Stimulated activated naive CD8-positive, alpha-beta T cell treated with anti-CD3 and anti-CD28 coated beads, Interleukin-15, Interleukin-2, amounts not matched to agents 100 ng/mL and 50 ng/mL, for 24 hours (primary cell): ENCODE results near the gene TLCD3A.
"Not testable (repeated sequence)": the region's sequence is repeated elsewhere in the genome, so short reads cannot be mapped to it uniquely, and the experiment has no call there.

Source experiments
- H3K27ac Mint-ChIP-seq: one replicate; pipeline ENCODE4 v1.8.0; 2021; ENCODE audit warnings: mild to moderate bottlenecking, mixed read lengths
- H3K27me3 Mint-ChIP-seq: one replicate; pipeline ENCODE4 v1.8.0; 2021; ENCODE audit warnings: mixed read lengths
- H3K36me3 Mint-ChIP-seq: one replicate; pipeline ENCODE4 v1.8.0; 2021; ENCODE audit warnings: low read depth, mixed read lengths
- H3K4me1 Mint-ChIP-seq: one replicate; pipeline ENCODE4 v1.8.0; 2021; ENCODE audit warnings: low read depth, mixed read lengths
- H3K4me3 Mint-ChIP-seq: one replicate; pipeline ENCODE4 v1.8.0; 2021; ENCODE audit warnings: mild to moderate bottlenecking, mixed read lengths
- H3K9me3 Mint-ChIP-seq: one replicate; pipeline ENCODE4 v1.8.0; 2021; ENCODE audit warnings: mixed read lengths

TLCD3A gene

GRCh38 chr17:751269-752001 is 19.0 kb downstream of the TLCD3A start:
- Mint-ChIP-seq H3K4me1 (peaks cover 33% of the 10 kb centered on the region), H3K4me3 (peak overlapping the region; percentile 99), H3K36me3 (peaks cover 48% of the 10 kb centered on the region), H3K27me3 (no peaks in the 10 kb centered on the region), H3K9me3 (peaks cover 4% of the 10 kb centered on the region), H3K27ac (peak overlapping the region; percentile 98)

- no peaks in the 10 kb centered on the region for H3K27me3 Mint-ChIP-seq
- H3K36me3 Mint-ChIP-seq: peaks cover 49% of the 10 kb centered on the region
- H3K9me3 Mint-ChIP-seq: peaks cover 4% of the 10 kb centered on the region
- peak within 1 kb of the TSS; percentile 99 for H3K4me3 Mint-ChIP-seq
- peaks cover 33% of the 10 kb centered on the region for H3K4me1 Mint-ChIP-seq
- H3K27ac Mint-ChIP-seq: peak within 1 kb of the TSS; percentile 98
Observed at GRCh38 chr17:752002-752619, 19.7 kb downstream of the TLCD3A start, which contains the start of gene GEMIN4. GEMIN4 (minus strand) TSS chr17:752264; CDS start chr17:752142, 122 bp downstream.

- Mint-ChIP-seq H3K4me3 (peak overlapping the region; percentile 99), H3K27me3 (no peaks in the 10 kb centered on the region), H3K27ac (peak overlapping the region; percentile 92), H3K36me3 (peaks cover 52% of the 10 kb centered on the region), H3K9me3 (peaks cover 4% of the 10 kb centered on the region), H3K4me1 (peaks cover 33% of the 10 kb centered on the region)
Observed at GRCh38 chr17:752620-753219, 20.3 kb downstream of the TLCD3A start.

GRCh38 chr17:753418-753817 is 21.0 kb downstream of the TLCD3A start:
- peak overlapping the region; percentile 75 for H3K27ac Mint-ChIP-seq
- H3K36me3 Mint-ChIP-seq: peaks cover 45% of the 10 kb centered on the region
- peaks cover 33% of the 10 kb centered on the region for H3K4me1 Mint-ChIP-seq
- peaks cover 4% of the 10 kb centered on the region for H3K9me3 Mint-ChIP-seq
- H3K4me3 Mint-ChIP-seq: peak overlapping the region; percentile 70
- no peaks in the 10 kb centered on the region for H3K27me3 Mint-ChIP-seq

GRCh38 chr17:755319-755961 is 23.0 kb downstream of the TLCD3A start:
- not testable (repeated sequence) for H3K4me3 Mint-ChIP-seq, H3K9me3 Mint-ChIP-seq, H3K27me3 Mint-ChIP-seq, H3K27ac Mint-ChIP-seq
- peaks cover 45% of the 10 kb centered on the region for H3K36me3 Mint-ChIP-seq
- H3K4me1 Mint-ChIP-seq: peaks cover 22% of the 10 kb centered on the region

- not testable (repeated sequence) for H3K27ac Mint-ChIP-seq, H3K9me3 Mint-ChIP-seq, H3K27me3 Mint-ChIP-seq, H3K4me3 Mint-ChIP-seq
- Mint-ChIP-seq H3K4me1 (peaks cover 15% of the 10 kb centered on the region), H3K36me3 (peaks cover 45% of the 10 kb centered on the region)
Observed at GRCh38 chr17:756010-756567, 23.7 kb downstream of the TLCD3A start.

- H3K4me1 Mint-ChIP-seq: no peaks in the 10 kb centered on the region
- H3K36me3 Mint-ChIP-seq: peaks cover 54% of the 10 kb centered on the region
- H3K9me3 Mint-ChIP-seq: no peaks in the 10 kb centered on the region
- no peak overlapping the region for H3K27ac Mint-ChIP-seq
- no peak overlapping the region for H3K4me3 Mint-ChIP-seq
- H3K27me3 Mint-ChIP-seq: no peaks in the 10 kb centered on the region
Observed at GRCh38 chr17:759964-760363, 27.6 kb downstream of the TLCD3A start.

GRCh38 chr17:760371-760770 is 28.0 kb downstream of the TLCD3A start:
- H3K27me3 Mint-ChIP-seq: no peaks in the 10 kb centered on the region

GRCh38 chr17:767076-767475 is 34.7 kb downstream of the TLCD3A start:
- no peak overlapping the region for H3K4me3 Mint-ChIP-seq
- H3K36me3 Mint-ChIP-seq: peaks cover 59% of the 10 kb centered on the region
- no peaks in the 10 kb centered on the region for H3K9me3 Mint-ChIP-seq
- H3K27ac Mint-ChIP-seq: no peak overlapping the region
- no peaks in the 10 kb centered on the region for H3K27me3 Mint-ChIP-seq
- no peaks in the 10 kb centered on the region for H3K4me1 Mint-ChIP-seq

More at GRCh38 chr17:760371-760770, 28.0 kb downstream of the TLCD3A start:
- Mint-ChIP-seq H3K4me3 (no peak overlapping the region), H3K36me3 (peaks cover 58% of the 10 kb centered on the region), H3K27ac (no peak overlapping the region), H3K4me1 (no peaks in the 10 kb centered on the region), H3K9me3 (no peaks in the 10 kb centered on the region)

GRCh38 chr17:773016-773415 is 40.6 kb downstream of the TLCD3A start:
- Mint-ChIP-seq H3K27me3 (no peaks in the 10 kb centered on the region), H3K9me3 (no peaks in the 10 kb centered on the region), H3K4me1 (peaks cover 26% of the 10 kb centered on the region), H3K27ac (no peak overlapping the region), H3K4me3 (no peak overlapping the region), H3K36me3 (peaks cover 86% of the 10 kb centered on the region)

- Mint-ChIP-seq H3K27me3 (no peaks in the 10 kb centered on the region), H3K9me3 (no peaks in the 10 kb centered on the region), H3K4me3 (peak overlapping the region; percentile 67), H3K4me1 (peaks cover 26% of the 10 kb centered on the region), H3K36me3 (peaks cover 89% of the 10 kb centered on the region), H3K27ac (peak overlapping the region; percentile 89)
Observed at GRCh38 chr17:773467-774312, 41.3 kb downstream of the TLCD3A start.

- Mint-ChIP-seq H3K9me3 (no peaks in the 10 kb centered on the region), H3K4me3 (peak overlapping the region; percentile 67), H3K27me3 (no peaks in the 10 kb centered on the region), H3K4me1 (peaks cover 26% of the 10 kb centered on the region), H3K36me3 (peaks cover 87% of the 10 kb centered on the region), H3K27ac (peak overlapping the region; percentile 89)
Observed at GRCh38 chr17:774313-774584, 41.9 kb downstream of the TLCD3A start.

- H3K4me1 Mint-ChIP-seq: peaks cover 33% of the 10 kb centered on the region
- H3K27ac Mint-ChIP-seq: peak overlapping the region; percentile 26
- no peaks in the 10 kb centered on the region for H3K9me3 Mint-ChIP-seq
- no peak overlapping the region for H3K4me3 Mint-ChIP-seq
- no peaks in the 10 kb centered on the region for H3K27me3 Mint-ChIP-seq
- peaks cover 71% of the 10 kb centered on the region for H3K36me3 Mint-ChIP-seq
Observed at GRCh38 chr17:778096-778495, 45.7 kb downstream of the TLCD3A start.
